DND-41 (cell line): ENCODE measurements around the gene ZC3H7A.
"Not testable (repeated sequence)": the region's sequence is repeated elsewhere in the genome, so short reads cannot be mapped to it uniquely, and the experiment has no call there.

Source experiments
- ATAC-seq: fragments of 200-7000 bp; cut with Tn5 transposase; 3 replicates; pipeline ENCODE4 v1.9.1; 2021; ENCODE audit warnings: low read depth; ENCODE audit not compliant: insufficient read depth
- DNase-seq: peaks from one replicate; pipeline ENCODE4 v3.0.0-alpha.2; 2020
- H2AFZ ChIP-seq: 2 replicates; pipeline ENCODE4 v1.6.0; 2012; ENCODE audit warnings: low read depth, low read length
- H3K27ac ChIP-seq: 2 replicates; pipeline ENCODE4 v1.5.1; 2012; ENCODE audit warnings: low read length, inconsistent platforms
- H3K27me3 ChIP-seq: fragments of 200-600 bp; sonication (generic); 2 replicates; pipeline ENCODE4 v1.6.0; 2012; ENCODE audit warnings: low read length, mild to moderate bottlenecking, inconsistent platforms; ENCODE audit not compliant: insufficient read depth, poor library complexity
- H3K36me3 ChIP-seq: 2 replicates; pipeline ENCODE4 v1.5.1; 2012; ENCODE audit warnings: low read length, inconsistent platforms; ENCODE audit not compliant: insufficient read depth
- H3K4me1 ChIP-seq: 2 replicates; pipeline ENCODE4 v1.5.1; 2012; ENCODE audit warnings: mild to moderate bottlenecking, low read length; ENCODE audit not compliant: insufficient read depth
- H3K4me2 ChIP-seq: 2 replicates; pipeline ENCODE4 v1.6.0; 2012; ENCODE audit warnings: mild to moderate bottlenecking, moderate library complexity, low read length, inconsistent platforms; ENCODE audit not compliant: insufficient read depth
- H3K4me3 ChIP-seq, 2 experiments: fragments of 200-600 bp in 1 of 2; shearing (Covaris generic) in 1 of 2; 2 replicates each; pipeline ENCODE4 v1.5.1; 2012 to 2016; ENCODE audit warnings: inconsistent platforms in 2 of 2, low read length in 2 of 2, mild to moderate bottlenecking in 2 of 2, low read depth in 1 of 2, moderate library complexity in 1 of 2
- H3K79me2 ChIP-seq: 2 replicates; pipeline ENCODE4 v1.6.0; 2012; ENCODE audit warnings: low read length, inconsistent platforms; ENCODE audit not compliant: insufficient read depth
- H3K9ac ChIP-seq: 2 replicates; pipeline ENCODE4 v1.6.0; 2012; ENCODE audit warnings: low read depth, mild to moderate bottlenecking, inconsistent platforms, low read length, moderate library complexity
- H3K9me3 ChIP-seq: 2 replicates; pipeline ENCODE4 v1.5.1; 2012; ENCODE audit warnings: low read length, moderate library complexity, mild to moderate bottlenecking, inconsistent platforms; ENCODE audit not compliant: insufficient read depth, severe bottlenecking
- H4K20me1 ChIP-seq: 2 replicates; pipeline ENCODE4 v1.6.0; 2012; ENCODE audit warnings: low read length; ENCODE audit not compliant: insufficient read depth
- EZH2 ChIP-seq: IDR thresholded peaks from 3 replicates; pipeline ENCODE4 v1.6.1; 2012; ENCODE audit warnings: borderline replicate concordance, low read depth, mild to moderate bottlenecking, moderate library complexity, low read length, inconsistent platforms; ENCODE audit not compliant: severe bottlenecking
- TF ChIP-seq, protein P1 (sequence below): IDR thresholded peaks from 2 replicates; pipeline ENCODE4 v1.5.1; 2012; ENCODE audit warnings: borderline replicate concordance, low read length, moderate library complexity, mild to moderate bottlenecking; ENCODE audit not compliant: poor library complexity, severe bottlenecking; ENCODE audit errors: extremely low read depth

The ZC3H7A gene

DNA sequence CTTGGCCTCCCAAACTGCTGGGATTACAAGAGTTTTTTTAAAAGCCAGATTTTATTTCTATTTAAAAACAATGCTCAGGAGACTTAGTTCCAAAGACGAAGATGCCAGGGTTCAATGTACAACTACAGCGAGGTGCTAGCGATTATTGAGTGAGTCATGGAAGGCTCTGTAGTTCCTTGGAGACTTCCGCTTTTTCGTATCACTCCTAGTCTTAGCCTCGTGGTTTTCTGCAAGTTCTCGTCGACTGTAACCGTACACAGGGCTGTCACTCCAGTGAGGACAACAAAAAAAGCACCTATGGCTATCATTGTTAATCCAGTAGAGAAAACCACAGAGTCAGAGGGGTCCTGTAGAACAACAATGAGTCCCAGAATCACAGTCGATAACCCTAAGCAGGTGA lies 22.7 kb upstream of the ZC3H7A start:
- TF ChIP-seq, protein P1, sequence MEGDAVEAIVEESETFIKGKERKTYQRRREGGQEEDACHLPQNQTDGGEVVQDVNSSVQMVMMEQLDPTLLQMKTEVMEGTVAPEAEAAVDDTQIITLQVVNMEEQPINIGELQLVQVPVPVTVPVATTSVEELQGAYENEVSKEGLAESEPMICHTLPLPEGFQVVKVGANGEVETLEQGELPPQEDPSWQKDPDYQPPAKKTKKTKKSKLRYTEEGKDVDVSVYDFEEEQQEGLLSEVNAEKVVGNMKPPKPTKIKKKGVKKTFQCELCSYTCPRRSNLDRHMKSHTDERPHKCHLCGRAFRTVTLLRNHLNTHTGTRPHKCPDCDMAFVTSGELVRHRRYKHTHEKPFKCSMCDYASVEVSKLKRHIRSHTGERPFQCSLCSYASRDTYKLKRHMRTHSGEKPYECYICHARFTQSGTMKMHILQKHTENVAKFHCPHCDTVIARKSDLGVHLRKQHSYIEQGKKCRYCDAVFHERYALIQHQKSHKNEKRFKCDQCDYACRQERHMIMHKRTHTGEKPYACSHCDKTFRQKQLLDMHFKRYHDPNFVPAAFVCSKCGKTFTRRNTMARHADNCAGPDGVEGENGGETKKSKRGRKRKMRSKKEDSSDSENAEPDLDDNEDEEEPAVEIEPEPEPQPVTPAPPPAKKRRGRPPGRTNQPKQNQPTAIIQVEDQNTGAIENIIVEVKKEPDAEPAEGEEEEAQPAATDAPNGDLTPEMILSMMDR, result no peak
- TF ChIP-seq EZH2, result no peak
- no peak overlapping the region for H3K4me3 ChIP-seq
- no peaks in the 10 kb centered on the region for H3K9me3 ChIP-seq
- no peak overlapping the region for H3K27ac ChIP-seq
- DNase-seq, result no peak
- no peaks in the 10 kb centered on the region for H3K4me1 ChIP-seq
- no peak for ATAC-seq
- H4K20me1 ChIP-seq, result no peaks in the 10 kb centered on the region
- H3K36me3 ChIP-seq, result no peaks in the 10 kb centered on the region
- H3K9ac ChIP-seq, result no peak overlapping the region
- no peak overlapping the region for H2AFZ ChIP-seq
- no peaks in the 10 kb centered on the region for H3K79me2 ChIP-seq
- no peaks in the 10 kb centered on the region for H3K27me3 ChIP-seq
- no peak overlapping the region for H3K4me2 ChIP-seq

DNA sequence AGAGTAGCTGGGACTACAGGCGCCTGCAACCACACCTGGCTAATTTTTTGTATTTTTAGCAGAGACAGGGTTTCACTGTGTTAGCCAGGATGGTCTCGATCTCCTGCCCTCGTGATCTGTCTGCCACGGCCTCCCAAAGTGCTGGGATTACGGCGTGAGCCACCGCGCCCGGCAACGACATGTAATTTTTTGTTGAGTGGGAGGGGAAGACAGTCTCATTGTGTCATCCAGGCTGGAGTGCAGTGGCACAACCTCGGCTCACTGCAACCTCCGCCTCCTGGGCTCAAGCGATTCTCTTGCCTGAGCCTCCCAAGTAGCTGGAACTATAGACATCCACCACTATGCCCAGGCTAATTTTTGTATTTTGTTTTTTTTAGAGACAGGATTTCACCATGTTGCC lies 21.9 kb upstream of the ZC3H7A start:
- H3K4me2 ChIP-seq, result not testable (repeated sequence)

DNA sequence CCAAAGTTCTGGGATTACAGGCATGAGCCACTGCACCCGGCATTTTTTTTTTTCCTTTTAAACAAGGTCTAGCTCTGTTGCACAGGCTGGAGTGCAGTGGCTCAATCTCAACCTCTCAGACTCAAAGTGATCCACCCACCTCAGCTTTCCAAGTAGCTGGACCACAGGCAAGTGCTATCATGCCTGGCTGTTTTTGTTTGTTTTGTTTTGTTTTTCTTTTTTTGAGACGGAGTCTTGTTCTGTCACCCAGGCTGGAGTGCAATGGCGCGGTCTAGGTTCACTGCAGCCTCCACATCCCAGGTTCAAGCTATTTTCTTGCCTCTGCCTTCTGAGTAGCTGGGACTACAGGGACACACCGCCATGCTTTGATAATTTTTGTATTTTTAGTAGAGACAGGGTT lies 19.1 kb upstream of the ZC3H7A start:
- no peaks in the 10 kb centered on the region for H3K36me3 ChIP-seq
- H3K4me3 ChIP-seq, result no peak overlapping the region
- H3K9ac ChIP-seq, result no peak overlapping the region
- H4K20me1 ChIP-seq, result no peaks in the 10 kb centered on the region
- no peaks in the 10 kb centered on the region for H3K79me2 ChIP-seq
- DNase-seq (no peak), ATAC-seq (no peak)
- H3K4me1 ChIP-seq, result no peaks in the 10 kb centered on the region
- no peak overlapping the region for H2AFZ ChIP-seq
- H3K9me3 ChIP-seq, result no peaks in the 10 kb centered on the region
- no peak overlapping the region for H3K27ac ChIP-seq
- no peak for TF ChIP-seq EZH2
- TF ChIP-seq, protein P1, result no peak
- H3K27me3 ChIP-seq, result no peaks in the 10 kb centered on the region
- H3K4me2 ChIP-seq, result no peak overlapping the region

More for the DNA sequence above, 21.9 kb upstream of the ZC3H7A start:
- not testable (repeated sequence) for H3K27me3 ChIP-seq, H3K27ac ChIP-seq, DNase-seq, H3K36me3 ChIP-seq, H3K9me3 ChIP-seq, H3K4me1 ChIP-seq, H3K9ac ChIP-seq, H2AFZ ChIP-seq, H3K79me2 ChIP-seq, H4K20me1 ChIP-seq, H3K4me3 ChIP-seq, ATAC-seq

- H3K9ac ChIP-seq, result not testable (repeated sequence)
Observed at GRCh38 chr16:11814800-11815199, 17.7 kb upstream of the ZC3H7A start.

GRCh38 chr16:11806721-11807120 lies 9.7 kb upstream of the ZC3H7A start:
- Histone ChIP-seq H3K4me1 (peaks cover 9% of the 10 kb centered on the region; the same call in 1 of the 2 replicates), H2AFZ (no peak overlapping the region), H3K9me3 (no peaks in the 10 kb centered on the region), H3K9ac (no peak overlapping the region), H3K27me3 (no peaks in the 10 kb centered on the region), H3K27ac (no peak overlapping the region), H4K20me1 (no peaks in the 10 kb centered on the region), H3K4me2 (no peak overlapping the region), H3K36me3 (no peaks in the 10 kb centered on the region), H3K79me2 (no peaks in the 10 kb centered on the region), H3K4me3 (no peak overlapping the region)
- DNase-seq (no peak), ATAC-seq (no peak)
- TF ChIP-seq, protein P1, result no peak
- TF ChIP-seq EZH2, result no peak

More at GRCh38 chr16:11814800-11815199, 17.7 kb upstream of the ZC3H7A start:
- H3K27ac ChIP-seq, H2AFZ ChIP-seq, H4K20me1 ChIP-seq, ATAC-seq, H3K4me1 ChIP-seq, H3K27me3 ChIP-seq, H3K4me3 ChIP-seq, DNase-seq, H3K9me3 ChIP-seq, H3K36me3 ChIP-seq, H3K79me2 ChIP-seq, H3K4me2 ChIP-seq: not testable (repeated sequence)
